GM19463 (cell line): ENCODE data around the gene WWOX.
A peak's percentile ranks its signal among the peaks of the same experiment; 100 is the strongest.

Experiments
- ATAC-seq: cut with Tn5 transposase; IDR thresholded peaks from one replicate; pipeline ENCODE4 v1.9.1; 2021; ENCODE audit warnings: mild to moderate bottlenecking, moderate library complexity; ENCODE audit not compliant: unreplicated experiment

WWOX gene

DNA sequence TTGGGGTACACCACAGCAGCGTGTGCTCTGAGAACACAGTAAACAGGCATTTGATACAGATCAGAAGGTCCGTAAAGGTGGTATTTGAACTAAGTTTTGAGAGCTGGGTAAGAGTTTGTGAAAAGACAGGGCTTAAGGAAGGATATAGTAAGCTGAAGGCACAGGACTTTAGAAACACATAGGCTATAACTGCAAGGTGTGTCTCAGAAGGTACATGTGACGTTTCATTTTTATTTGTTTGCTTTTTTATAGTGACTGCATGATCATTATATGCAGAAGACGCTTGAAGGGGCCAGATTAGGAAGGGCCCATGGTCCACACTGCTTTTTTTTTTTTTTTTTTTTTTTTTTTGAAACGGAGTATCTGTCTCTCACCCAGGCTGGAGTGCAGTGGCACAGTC, 644.6 kb downstream of the WWOX start:
- ATAC-seq: no peak

DNA sequence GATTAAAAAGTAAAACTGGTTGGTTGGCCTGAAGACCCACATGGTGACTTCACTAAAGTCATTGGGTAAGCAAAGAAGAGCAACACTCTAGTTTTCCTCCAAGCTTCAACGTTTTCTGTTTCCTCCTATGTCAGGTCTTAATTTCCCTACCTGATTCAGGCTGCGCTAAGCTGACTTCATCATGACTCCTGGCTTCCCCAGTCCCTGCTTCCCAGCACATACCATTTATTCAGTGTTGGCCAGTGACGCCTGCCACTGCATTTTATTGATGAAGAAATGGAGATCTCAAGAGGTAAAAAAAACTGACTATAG, 645.3 kb downstream of the WWOX start:
- ATAC-seq: no peak

DNA sequence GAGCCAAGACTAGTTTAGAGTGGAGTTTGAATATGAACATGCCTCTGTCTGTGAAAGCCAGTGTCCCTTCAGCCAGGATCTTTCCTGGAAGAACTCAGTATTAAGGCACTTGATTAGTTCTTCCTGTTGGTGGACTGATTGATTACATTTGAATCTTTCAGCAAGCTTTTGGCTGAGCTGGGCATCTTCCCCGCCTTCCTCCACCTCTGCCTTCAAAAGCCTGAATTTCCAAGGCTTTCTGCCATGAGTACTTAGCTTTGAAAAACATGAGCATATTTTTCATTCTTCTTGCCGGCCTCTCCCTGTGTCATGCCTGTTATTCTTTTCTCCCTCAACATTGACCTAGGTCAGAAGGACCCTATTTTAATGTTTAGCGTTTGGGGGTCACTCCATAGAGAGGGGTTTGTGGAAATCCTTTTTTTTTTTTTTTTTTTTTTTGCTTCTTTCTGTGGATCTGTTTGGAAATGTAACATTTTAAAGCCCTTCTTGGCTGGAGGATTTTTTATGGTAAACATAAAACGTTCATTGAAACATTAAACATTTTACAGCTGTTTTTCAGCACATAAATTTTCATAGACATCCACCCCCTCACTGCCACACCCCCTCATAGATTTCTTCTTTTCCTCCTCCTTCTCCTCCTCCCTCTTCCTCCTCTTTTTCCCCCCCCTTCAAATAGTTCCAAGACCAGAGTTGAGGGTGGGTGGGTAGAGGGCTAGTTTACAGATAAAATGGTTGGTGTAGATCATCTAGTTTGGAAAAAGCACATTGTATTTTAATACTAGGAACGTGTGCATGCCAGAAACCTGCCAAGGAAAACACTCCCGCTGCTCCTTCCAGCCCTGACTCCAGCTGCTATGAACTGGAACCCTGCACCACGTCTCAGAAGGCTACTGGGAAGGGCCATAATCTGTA, 645.9 kb downstream of the WWOX start:
- no peak for ATAC-seq

DNA sequence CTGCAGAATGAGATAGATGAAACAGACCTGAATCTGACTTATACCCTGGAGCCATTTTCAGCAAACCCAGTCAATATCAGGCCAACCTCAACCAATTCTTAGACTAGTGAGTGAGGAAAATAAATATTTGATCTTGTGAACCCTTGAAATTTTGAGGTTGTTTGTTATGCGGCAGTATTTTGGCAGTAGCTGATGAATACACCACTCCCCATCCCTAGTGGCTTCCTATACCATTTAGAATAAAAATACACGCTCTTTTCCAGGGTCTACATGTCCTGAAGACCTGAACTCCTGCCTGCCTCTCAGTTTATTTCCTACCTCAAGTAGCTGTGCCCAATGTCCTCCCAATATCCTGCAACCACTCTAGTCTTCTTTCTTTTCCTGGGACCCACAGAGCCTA, 647.3 kb downstream of the WWOX start:
- no peak for ATAC-seq

DNA sequence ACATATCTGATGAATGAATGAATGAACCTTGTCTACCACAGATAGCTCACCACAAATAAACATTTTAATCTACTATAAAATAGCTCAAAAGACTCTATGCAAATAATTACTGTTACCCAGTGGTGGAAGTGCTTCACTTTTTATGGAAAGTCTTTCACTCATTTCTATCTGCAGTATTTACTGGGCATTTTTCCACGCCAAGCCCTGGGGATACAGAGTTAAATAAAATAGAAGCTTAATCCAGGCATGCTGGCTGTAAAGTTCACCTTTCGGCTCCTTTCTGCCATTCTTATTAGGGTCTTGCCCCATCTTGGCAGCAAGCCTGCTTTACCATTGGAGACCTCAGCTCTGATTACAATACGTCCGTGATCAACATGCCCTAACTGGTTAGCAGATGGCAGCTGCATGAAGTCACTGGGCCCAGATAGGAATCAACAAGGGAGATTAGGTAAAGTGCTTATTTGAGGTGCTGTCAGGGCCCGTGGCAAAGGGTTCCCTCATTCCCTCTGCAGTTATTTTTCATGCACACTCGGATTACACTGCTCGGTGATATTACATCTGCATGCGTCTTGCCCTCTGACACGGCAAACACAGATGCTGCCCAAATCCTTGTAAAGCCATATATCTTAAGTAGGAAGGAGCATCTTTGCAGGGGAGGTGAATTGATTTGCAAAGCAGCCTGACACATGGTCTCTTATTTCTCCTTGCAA, 648.9 kb downstream of the WWOX start:
- ATAC-seq: no peak

DNA sequence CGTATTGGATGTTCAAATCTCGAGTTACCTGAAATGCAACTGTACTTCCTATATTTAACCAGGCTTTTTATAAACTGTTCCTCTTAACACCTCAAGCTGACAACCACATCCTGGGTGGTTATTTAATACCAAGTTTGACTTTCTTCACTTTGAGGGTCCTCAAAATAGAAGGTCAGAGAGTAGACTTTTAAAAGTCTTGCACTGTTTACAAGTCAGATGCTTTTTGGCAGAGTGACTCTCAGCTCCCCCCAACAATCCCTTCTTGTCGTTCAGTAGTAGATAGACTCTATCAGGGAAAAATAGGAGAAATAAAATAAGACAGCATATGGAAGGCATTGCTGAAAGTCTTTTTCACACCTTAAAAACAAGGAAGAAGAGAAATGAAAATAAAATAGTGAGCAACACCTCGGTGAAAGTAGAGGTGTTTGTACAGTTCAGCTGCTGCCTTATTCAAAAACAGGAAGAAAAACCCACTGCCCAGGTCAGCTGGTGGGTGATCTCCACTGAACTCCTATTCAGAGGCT, 650.4 kb downstream of the WWOX start:
- ATAC-seq: peak; percentile 77

DNA sequence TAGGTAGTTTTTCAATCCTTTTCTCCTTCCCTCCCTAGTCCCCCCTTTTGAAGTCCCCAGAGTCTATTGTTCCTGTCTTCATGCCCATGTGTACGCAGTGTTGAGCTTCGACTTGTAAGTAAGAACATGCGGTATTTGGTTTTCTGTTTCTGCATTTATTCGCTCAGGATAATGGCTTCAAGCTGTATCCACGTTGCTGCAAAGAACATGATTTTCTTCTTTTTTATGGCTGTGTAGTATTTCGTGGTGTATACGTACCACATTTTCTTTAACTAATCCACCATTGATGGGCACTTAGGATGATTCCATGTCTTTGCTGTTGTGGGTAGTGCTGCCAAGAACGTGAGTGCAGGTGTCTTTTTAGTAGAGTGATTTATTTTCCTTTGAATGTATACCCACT, 651.2 kb downstream of the WWOX start:
- no peak for ATAC-seq

DNA sequence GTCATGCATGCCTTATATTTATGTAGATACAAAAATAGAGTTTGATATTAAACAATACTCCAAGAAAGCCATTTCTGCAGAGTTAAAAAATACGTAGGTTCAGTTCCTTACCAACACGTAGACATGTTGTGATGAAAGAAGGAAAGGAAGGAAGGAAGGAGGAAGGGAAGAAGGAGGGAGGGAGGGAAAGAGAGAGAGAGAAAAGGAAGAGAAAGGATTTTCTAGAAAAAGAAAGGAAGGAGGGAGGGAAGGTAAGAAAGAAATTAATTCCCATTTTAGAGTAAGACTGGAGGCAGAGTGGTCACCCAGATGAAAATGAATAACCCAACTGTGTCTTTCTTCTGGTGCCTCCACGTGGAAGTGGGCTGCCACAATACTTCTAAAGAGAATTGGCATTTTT, 652.1 kb downstream of the WWOX start:
- no peak for ATAC-seq

DNA sequence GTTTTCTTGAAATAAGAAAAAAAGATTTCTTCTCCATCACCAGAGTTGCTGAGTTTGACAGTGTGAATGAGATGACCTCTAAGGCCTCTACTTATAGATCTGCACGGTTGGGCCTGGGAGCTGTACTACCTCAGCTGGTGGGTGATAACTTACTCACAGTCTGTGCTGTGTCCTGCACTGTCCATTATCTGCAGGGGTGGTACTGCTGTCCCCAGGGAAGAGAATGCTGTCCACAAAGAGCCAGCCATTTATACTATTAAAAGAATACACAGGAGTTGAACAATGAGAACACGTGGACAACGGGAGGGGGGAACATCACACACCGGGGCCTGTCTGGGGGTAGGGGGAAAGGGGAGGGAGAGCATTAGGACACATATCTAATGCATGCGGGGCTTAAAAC, 655.3 kb downstream of the WWOX start:
- no peak for ATAC-seq

DNA sequence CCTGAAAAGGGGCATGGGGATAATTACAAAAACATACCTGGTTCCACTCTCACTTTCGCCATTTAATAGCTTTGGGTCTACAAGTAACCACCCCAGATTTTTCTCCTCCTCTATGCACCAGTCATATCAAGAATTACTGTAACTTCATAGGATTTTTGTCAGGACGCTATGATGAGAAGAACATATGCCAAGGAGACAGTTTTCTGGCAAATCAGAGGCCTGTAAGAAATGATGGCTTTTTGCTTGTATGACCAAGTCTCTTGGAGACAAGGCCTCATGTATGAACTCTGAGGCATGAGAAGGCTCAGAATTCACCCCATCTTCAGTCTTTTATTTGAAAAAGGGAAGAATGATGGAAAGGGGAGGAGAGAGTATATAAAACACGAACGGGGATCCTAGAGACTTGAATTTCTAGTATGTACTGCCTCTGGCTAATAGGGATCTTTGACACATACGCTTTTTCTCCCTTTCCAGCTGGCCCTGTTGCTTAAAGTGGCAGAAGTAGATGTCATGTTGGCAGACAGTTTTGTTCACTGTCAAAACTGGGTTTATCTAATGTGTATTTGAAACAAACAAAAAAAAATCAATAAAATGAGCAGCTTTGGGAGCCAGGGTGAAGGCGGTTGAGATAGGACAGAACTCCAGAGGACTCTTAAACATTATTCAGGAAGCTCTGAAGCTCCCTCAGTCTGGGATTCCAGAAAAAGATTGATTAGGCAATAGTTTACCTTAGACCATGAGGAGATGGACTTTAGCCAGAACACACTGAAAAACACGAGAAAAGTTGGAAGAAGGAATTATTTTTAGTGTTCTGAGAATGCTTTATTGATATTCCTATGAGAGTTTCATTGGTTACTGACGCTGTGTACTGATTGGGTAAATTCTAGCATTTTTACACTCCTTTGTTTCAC, 656.6 kb downstream of the WWOX start:
- no peak for ATAC-seq

DNA sequence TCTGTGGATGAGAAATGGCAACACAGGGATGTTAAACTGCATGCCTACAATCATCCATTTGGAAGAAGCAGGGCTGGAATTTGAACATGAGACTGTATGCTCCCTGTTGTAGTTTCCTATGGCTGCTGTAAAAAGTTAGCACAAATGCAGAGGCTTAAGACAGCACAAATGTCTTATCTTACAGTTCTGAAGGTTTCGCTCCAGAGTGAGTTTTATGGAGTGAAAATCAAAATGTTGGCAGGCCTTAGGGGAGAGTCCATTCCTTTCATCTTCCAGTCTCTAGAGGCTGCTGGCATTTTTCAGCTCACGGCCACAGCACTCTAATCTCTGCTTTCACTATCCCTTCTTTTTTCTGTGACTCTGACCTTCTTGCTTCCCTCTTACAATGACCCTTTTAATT, 660.1 kb downstream of the WWOX start:
- ATAC-seq: no peak

DNA sequence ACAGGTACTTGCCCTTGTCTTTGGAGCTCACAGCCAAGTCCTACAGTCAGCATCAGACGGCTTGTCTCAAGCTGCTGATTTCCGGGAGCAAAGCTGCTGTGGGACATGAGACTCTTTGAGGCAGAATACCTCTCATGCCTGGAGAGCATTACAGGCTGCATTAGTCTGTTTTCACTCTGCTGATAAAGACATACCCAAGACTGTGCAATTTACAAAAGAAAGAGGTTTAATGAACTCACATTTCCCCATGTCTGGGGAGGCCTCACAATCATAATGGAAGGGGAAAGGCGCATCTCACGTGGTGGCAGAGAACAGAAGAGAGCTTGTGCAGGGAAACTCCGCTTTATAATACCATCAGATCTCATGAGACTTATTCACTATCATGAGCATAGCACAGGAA, 661.2 kb downstream of the WWOX start:
- ATAC-seq: no peak

DNA sequence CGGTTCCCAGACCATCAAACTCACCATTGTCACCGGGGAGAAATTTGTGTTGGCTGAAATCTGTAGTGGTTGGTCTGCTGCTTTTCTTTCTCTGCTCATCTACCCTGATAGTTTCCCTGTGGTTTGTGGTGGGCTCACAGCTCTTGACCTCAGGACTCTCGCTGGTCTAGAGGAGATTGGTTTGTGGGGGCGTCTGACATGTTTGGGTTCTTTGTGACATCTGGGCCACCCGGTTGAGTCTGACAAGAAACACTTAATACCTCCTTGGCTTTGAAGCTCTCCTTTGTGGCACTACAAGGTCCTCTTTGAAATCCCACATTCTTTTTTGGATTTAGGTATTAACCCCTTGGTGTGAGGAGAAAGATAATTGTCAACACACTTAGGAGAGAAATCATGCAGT, 662.0 kb downstream of the WWOX start:
- peak; percentile 90 for ATAC-seq

DNA sequence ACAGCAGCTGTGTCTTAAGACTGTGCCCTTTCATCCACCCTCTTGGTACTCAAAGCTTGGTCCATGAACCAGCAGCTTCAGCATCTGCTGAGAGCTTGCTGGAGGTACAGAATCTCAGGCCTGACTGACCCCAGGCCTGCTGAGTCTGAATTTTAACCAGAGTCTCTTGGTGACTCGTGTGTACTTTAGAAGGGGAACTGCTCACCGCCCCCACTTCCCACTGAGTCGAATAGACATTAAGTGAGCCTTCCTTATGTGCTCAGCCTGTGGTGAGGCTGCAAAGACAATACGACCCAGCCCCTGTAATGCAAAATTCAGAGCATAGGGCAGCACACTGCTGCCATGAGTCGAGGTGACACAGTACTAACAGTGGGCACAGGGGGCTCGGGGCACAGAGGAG, 662.8 kb downstream of the WWOX start:
- peak; percentile 33 for ATAC-seq

DNA sequence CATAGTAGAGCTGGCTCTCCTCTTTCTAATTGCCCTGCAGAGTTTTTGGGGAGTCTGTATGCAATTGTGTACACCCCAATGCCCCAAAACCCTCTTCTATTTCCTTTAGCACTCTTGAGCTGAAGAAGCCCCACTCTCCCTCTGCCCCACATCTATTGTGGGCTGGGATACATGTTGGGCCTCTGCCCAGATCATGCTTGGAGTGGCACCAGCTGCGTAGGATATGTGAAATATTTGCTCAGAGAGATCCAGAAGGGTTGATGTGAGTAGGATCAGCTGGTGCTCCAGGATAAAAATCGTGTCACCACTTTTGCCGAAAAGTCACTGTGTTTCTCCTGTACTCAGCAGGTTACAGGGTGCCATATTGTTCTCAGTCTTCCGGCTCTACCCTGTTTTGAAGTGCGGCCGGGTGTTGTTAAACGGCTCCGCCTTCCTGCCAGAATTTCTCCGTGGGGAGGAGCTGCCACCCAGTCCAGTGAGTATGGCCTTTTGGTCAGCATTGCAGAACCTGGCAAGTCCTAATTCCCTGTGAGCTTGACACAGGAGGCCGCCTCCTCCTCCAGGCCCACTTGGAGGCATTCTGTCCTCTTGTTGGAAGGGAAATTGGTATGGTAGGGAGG, 664.5 kb downstream of the WWOX start:
- no peak for ATAC-seq

DNA sequence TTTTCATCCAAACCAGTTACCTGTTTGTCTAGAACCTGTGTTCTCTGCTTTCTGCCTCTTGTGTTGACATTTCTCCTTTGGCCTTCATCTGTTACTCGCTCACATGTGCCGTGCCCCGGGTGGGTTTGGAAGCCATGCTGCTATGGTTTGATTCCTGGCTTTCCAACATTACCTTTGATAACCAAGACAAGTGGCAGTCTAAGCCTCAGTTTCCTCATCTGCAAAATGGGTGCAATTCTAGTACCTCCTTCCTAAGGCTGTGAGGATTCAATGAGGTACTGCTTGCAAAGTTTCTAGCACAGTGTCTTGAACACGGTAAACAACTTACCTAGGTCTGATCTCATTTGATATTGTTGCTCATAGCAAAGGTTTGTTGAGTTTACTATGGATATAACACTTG, 665.0 kb downstream of the WWOX start:
- no peak for ATAC-seq

DNA sequence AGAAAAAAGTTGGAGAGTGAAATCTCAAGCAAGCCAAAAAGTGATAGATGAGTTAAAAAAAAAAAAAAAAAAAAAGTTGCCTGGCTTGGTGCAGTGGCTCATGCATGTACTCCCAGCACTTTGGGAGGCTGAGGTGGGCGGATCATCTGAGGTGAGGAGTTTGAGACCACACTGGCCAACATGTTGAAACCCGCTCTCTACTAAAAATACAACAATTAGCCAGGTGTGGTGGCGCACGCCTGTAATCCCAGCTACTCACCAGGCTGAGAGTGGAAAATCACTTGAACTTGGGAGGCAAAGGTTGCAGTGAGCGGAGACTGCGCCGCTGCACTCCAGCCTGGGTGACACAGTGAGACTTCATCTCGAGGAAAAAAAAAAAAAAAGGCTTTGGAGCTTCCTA, 668.8 kb downstream of the WWOX start:
- ATAC-seq: no peak

DNA sequence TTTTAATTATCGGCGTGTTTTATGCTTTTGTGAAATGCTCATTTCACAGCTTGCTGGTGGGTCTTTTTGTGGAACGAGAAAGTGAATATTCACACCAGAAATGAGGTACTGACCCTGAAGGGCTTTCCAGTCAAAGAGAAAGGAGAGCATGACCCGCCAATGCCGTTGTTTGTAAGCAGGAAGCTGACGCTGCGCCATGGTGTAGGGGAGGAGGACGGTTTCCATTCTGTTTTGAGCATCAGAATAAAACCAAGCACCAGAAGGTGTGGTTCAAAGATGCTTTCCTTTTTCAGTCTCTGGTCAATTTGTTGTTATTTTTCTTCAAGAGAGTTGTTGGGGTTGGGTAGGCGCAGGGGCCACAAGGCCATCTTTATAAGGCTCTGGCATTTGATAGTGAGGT, 669.3 kb downstream of the WWOX start:
- ATAC-seq: no peak

DNA sequence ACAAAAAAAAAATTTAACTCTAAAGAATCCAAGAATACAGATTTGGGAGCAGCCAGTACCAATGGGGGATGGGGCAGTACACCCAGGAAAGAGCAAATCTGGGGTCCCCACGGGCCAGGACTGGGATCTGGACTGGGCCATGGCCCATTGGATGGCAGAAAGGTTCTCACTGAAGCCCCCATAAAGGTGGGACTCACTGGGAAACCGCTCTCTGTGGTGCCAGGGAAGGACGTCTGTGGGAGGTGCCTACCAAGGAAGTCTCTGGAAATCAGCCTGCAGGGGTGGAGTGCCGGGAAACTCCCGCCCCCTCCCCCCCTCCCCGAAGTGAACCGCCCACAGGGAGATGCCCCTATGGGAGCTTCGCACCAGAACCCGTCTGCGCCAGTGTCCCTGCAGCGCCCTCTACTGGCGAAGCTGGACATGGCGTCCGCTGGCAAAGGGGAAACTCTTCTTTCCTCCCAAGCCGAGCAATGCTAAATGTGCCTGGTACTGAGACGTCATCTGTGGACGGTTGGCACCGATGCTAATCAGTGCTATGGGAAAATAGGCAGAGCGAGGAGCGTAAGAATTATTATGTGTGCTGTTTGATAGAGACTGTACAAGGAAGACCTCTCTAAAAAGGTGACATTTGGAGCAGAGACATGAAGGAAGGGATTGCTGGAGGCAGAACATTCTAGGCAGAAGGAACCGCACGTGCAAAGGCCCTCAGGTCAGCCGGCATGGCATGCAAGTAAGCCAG, 671.1 kb downstream of the WWOX start:
- ATAC-seq: peak; percentile 74

DNA sequence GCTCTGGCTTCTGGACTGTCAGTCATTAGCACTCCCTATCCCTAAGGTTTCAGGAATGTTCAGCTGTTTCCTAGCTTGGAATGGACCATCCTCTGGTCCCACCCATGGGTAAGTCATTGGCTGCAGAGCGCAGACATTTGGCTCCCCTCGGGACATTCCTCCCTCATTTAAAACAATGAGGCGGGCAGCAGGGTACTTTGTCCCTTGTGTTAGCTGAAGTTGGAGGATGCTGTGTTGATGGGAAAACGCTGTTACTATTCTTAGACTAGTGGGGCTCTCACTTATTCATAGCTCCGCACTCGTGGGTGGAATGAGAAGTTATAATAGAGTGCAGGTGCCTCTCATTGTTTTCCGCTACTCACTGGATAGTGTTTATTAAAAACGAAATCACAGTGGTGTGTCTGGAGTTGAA, 673.8 kb downstream of the WWOX start:
- no peak for ATAC-seq
